ENCODE measurements around the gene MBTPS1. TPM values are rescaled to one million over a fixed set of nuclear protein-coding genes. Genes with fewer than 3 reads are reported as not detected.

The MBTPS1 gene
- total RNA-seq, 1 experiment from 2014 or later, result 56.1 TPM

DNA sequence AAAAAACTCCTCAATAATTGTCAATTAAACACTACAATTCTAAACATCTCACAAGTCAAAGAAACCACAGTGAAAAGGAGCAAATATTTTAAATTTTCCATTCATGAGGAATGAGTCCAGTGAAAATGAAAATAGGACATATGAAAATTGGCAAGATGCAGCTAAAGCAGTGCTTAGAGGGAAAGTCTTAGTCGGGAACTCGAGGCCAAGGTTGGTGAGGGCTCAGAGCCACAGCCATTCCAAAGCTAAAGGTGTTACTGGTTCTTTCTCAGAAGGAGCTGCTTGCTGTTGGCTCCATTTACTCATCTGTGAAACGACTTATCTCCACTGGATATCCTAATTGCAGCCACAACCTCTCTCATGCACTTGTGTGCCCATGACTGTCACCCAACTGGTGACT, 80.6 kb downstream of the MBTPS1 start:
- DNase-seq (no peak), ATAC-seq (no peak)
- Histone ChIP-seq H2AFZ (ENCODE audit: low read length) (no peak overlapping the region), H3K9me2 (replicated peaks; ENCODE audit: low read length) (no peaks in the 10 kb centered on the region), H3F3A (ENCODE audit: low read length, unreplicated experiment) (no peaks in the 10 kb centered on the region), H3K4me3 (ENCODE audit: low read length) (no peak overlapping the region), H3K36me3 (ENCODE audit: low read depth, low read length) (no peaks in the 10 kb centered on the region), H3K79me2 (ENCODE audit: low read length) (no peaks in the 10 kb centered on the region), H4K20me1 (ENCODE audit: low read length) (no peaks in the 10 kb centered on the region), H3K9ac (ENCODE audit: low read length) (no peak overlapping the region), H3K4me1 (ENCODE audit: insufficient read depth, low read length) (no peaks in the 10 kb centered on the region), H3K27me3 (ENCODE audit: low read length) (no peaks in the 10 kb centered on the region), H3K9me3 (ENCODE audit: low read length) (no peaks in the 10 kb centered on the region), H3K4me2 (ENCODE audit: low read length) (no peak overlapping the region), H3K27ac (ENCODE audit: low read length) (no peak overlapping the region)
- no TSS peak for BruUV-seq (replicated peaks)
- intact Hi-C loops (cut with micrococcal nuclease), result no loop called here
- CTCF ChIA-PET, result no interaction called here
- POLR2A ChIA-PET (ENCODE audit: unreplicated experiment), result no interaction called here
- TF ChIP-seq EZH2phosphoT487 (IDR thresholded peaks at IDR 0.05; ENCODE audit: borderline replicate concordance, low read length), result no peak
- TF ChIP-seq EZH2 (IDR thresholded peaks at IDR 0.05; ENCODE audit: low read length, unreplicated experiment), result no peak
- TF ChIP-seq, protein P1, sequence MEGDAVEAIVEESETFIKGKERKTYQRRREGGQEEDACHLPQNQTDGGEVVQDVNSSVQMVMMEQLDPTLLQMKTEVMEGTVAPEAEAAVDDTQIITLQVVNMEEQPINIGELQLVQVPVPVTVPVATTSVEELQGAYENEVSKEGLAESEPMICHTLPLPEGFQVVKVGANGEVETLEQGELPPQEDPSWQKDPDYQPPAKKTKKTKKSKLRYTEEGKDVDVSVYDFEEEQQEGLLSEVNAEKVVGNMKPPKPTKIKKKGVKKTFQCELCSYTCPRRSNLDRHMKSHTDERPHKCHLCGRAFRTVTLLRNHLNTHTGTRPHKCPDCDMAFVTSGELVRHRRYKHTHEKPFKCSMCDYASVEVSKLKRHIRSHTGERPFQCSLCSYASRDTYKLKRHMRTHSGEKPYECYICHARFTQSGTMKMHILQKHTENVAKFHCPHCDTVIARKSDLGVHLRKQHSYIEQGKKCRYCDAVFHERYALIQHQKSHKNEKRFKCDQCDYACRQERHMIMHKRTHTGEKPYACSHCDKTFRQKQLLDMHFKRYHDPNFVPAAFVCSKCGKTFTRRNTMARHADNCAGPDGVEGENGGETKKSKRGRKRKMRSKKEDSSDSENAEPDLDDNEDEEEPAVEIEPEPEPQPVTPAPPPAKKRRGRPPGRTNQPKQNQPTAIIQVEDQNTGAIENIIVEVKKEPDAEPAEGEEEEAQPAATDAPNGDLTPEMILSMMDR (conservative IDR thresholded peaks at IDR 0.05; ENCODE audit: low read depth, low read length), result no peak

DNA sequence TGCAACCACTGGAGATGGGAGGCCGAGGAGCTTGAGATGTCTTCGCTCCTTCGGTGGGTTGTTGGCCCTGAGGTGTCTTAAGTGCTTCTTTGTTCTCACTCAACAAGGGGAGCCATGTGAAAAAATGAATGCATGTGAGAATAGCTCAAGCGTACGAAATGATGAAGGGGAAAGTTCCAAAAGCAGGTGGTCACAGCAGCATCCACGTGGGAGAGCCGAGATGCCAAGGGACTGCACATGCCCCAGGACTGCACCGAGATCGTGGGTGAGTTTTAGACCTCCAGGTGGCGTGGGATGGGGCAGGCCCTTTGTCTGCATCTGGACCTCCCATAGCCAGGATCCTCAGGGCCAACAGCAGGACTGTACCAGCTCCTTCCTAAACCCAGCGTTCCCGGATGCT, 82.2 kb downstream of the MBTPS1 start:
- Histone ChIP-seq H3K9me3 (ENCODE audit: low read length) (no peaks in the 10 kb centered on the region), H3K4me3 (ENCODE audit: low read length) (no peak overlapping the region), H3K36me3 (ENCODE audit: low read depth, low read length) (no peaks in the 10 kb centered on the region), H3F3A (ENCODE audit: low read length, unreplicated experiment) (no peaks in the 10 kb centered on the region), H3K79me2 (ENCODE audit: low read length) (no peaks in the 10 kb centered on the region), H3K9me2 (replicated peaks; ENCODE audit: low read length) (no peaks in the 10 kb centered on the region), H3K27ac (ENCODE audit: low read length) (no peak overlapping the region), H3K4me1 (ENCODE audit: insufficient read depth, low read length) (no peaks in the 10 kb centered on the region), H3K27me3 (ENCODE audit: low read length) (no peaks in the 10 kb centered on the region), H3K4me2 (ENCODE audit: low read length) (no peak overlapping the region), H2AFZ (ENCODE audit: low read length) (no peak overlapping the region), H3K9ac (ENCODE audit: low read length) (no peak overlapping the region), H4K20me1 (ENCODE audit: low read length) (no peaks in the 10 kb centered on the region)
- ChIA-PET CTCF (no interaction called here), POLR2A (ENCODE audit: unreplicated experiment) (no interaction called here)
- no TSS peak for BruUV-seq (replicated peaks)
- TF ChIP-seq, protein P1 (conservative IDR thresholded peaks at IDR 0.05; ENCODE audit: low read depth, low read length), result no peak
- DNase-seq, result no peak
- no peak for ATAC-seq
- intact Hi-C loops (cut with micrococcal nuclease), result no loop called here

DNA sequence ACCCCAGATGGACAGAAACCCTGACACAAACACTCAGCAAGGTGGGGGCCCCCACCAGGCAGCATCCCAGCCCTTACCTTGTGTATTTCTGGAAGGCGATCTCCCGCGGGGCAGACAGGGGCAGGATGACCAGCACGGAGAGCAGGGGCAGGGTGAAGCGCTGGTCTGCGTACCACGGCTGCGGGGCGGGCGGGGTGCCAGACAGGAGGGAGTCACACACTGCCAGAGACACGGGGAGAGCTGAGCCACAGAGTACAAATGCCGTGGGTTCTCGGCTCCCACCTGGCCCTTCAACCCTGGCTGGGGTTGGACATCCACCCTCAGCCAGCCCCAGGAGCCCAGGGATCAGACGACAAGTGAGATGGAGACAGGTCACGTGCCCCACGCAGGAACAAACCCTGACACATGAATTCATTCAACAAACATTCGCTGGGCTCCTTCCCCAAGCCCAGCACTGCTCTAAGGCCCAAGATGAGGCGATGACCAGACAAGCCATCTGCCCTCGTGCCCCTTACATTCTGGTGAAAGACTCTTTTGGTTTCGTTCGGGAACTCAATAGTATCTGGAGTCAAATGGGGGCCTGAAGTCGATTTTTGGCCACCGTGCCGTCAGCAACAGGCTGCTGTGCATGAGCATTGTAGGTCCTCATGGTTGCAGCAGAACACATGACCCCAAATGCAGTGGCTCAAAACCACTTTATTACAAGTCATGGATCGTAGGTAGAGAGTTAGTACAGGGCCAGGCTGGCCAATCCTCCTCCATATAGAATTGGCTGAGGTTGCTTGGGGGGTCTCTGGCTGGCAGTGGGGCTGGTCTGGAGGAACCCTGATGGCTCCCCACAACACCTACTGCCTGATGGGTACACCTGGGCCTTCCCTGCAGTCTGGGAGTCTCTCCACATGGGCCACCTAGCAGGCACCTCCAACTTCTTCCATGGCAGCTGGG, 83.2 kb downstream of the MBTPS1 start:
- POLR2A ChIA-PET (ENCODE audit: unreplicated experiment), result no interaction called here

More for the DNA sequence above, 83.2 kb downstream of the MBTPS1 start:
- no peak for DNase-seq
- ATAC-seq, result no peak
- no peaks in the 10 kb centered on the region for H3F3A ChIP-seq (ENCODE audit: low read length, unreplicated experiment)
- H3K36me3 ChIP-seq (ENCODE audit: low read depth, low read length), result no peaks in the 10 kb centered on the region
- H3K27ac ChIP-seq (ENCODE audit: low read length), result no peak overlapping the region
- CTCF ChIA-PET, result no interaction called here
- no peaks in the 10 kb centered on the region for H3K9me2 ChIP-seq (replicated peaks; ENCODE audit: low read length)
- TF ChIP-seq EZH2phosphoT487 (IDR thresholded peaks at IDR 0.05; ENCODE audit: borderline replicate concordance, low read length), result no peak
- TF ChIP-seq, protein P1 (conservative IDR thresholded peaks at IDR 0.05; ENCODE audit: low read depth, low read length), result no peak
- no peak for TF ChIP-seq EZH2 (IDR thresholded peaks at IDR 0.05; ENCODE audit: low read length, unreplicated experiment)
- H4K20me1 ChIP-seq (ENCODE audit: low read length), result no peaks in the 10 kb centered on the region
- no peak overlapping the region for H3K4me3 ChIP-seq (ENCODE audit: low read length)
- H2AFZ ChIP-seq (ENCODE audit: low read length), result no peak overlapping the region
- H3K27me3 ChIP-seq (ENCODE audit: low read length), result no peaks in the 10 kb centered on the region
- H3K4me2 ChIP-seq (ENCODE audit: low read length), result no peak overlapping the region
- no TSS peak for BruUV-seq (replicated peaks)
- no peak overlapping the region for H3K9ac ChIP-seq (ENCODE audit: low read length)
- no peaks in the 10 kb centered on the region for H3K4me1 ChIP-seq (ENCODE audit: insufficient read depth, low read length)
- H3K9me3 ChIP-seq (ENCODE audit: low read length), result no peaks in the 10 kb centered on the region
- H3K79me2 ChIP-seq (ENCODE audit: low read length), result no peaks in the 10 kb centered on the region
- intact Hi-C loops (cut with micrococcal nuclease), result no loop called here
